ENCODE results near the gene SLC22A23. TPM values are rescaled to one million over a fixed set of nuclear protein-coding genes. Genes with fewer than 3 reads are reported as not detected.

SLC22A23 gene
- total and polyA plus RNA-seq, 2 experiments from 2014 or later, result 6.1 to 38.3 TPM

- TF ChIP-seq ETS1 (IDR thresholded peaks at IDR 0.05) (no peak), CREB1 (CRISPR knock-in tag; IDR thresholded peaks at IDR 0.05; ENCODE audit: low read depth) (no peak)
Measured at GRCh38 chr6:3389390-3390167, 67.3 kb downstream of the SLC22A23 start (continued).

GRCh38 chr6:3388786-3389185 is 68.1 kb downstream of the SLC22A23 start:
- H3K27me3 Mint-ChIP-seq (ENCODE audit: insufficient read depth, low read depth, poor library complexity), result no peaks in the 10 kb centered on the region
- no peak for DNase-seq (ENCODE audit: low spot score)
- H3K4me1 Mint-ChIP-seq, result peaks cover 30% of the 10 kb centered on the region
- Histone ChIP-seq H3K27ac (ENCODE audit: low read depth) (no peak overlapping the region), H3F3A (replicated peaks; ENCODE audit: low read depth) (no peaks in the 10 kb centered on the region), H2AFZ (no peak overlapping the region), H3K9me2 (ENCODE audit: insufficient read depth) (no peaks in the 10 kb centered on the region), H3K4me2 (no peak overlapping the region), H3K36me3 (ENCODE audit: insufficient read depth) (peaks cover 8% of the 10 kb centered on the region; the same call in 1 of the 2 replicates), H3K4me3 (no peak overlapping the region), H3K79me2 (replicated peaks; ENCODE audit: insufficient read depth) (peaks cover 52% of the 10 kb centered on the region), H4K20me1 (replicated peaks; ENCODE audit: insufficient read depth) (peaks cover under 1% of the 10 kb centered on the region; the same call in 1 of the 2 replicates), H3K4me1 (ENCODE audit: insufficient read depth) (peaks cover 4% of the 10 kb centered on the region; the same call in 1 of the 2 replicates), H3K27me3 (ENCODE audit: insufficient read depth) (no peaks in the 10 kb centered on the region)
- H3K4me3 Mint-ChIP-seq, result no peak overlapping the region
- no peaks in the 10 kb centered on the region for H3K9me3 Mint-ChIP-seq
- ATAC-seq, result no peak
- H3K27ac Mint-ChIP-seq, result no peak overlapping the region
- H3K36me3 Mint-ChIP-seq (ENCODE audit: low read depth), result peaks cover 29% of the 10 kb centered on the region
- TF ChIP-seq NANOG (IDR thresholded peaks at IDR 0.05; ENCODE audit: borderline replicate concordance), result no peak
- no peak for TF ChIP-seq REST (IDR thresholded peaks at IDR 0.05; ENCODE audit: unreplicated experiment)
- no peak for TF ChIP-seq CREB1 (CRISPR knock-in tag; IDR thresholded peaks at IDR 0.05; ENCODE audit: low read depth)
- TF ChIP-seq POLR2AphosphoS5 (IDR thresholded peaks at IDR 0.05; ENCODE audit: low read depth), result no peak

DNA sequence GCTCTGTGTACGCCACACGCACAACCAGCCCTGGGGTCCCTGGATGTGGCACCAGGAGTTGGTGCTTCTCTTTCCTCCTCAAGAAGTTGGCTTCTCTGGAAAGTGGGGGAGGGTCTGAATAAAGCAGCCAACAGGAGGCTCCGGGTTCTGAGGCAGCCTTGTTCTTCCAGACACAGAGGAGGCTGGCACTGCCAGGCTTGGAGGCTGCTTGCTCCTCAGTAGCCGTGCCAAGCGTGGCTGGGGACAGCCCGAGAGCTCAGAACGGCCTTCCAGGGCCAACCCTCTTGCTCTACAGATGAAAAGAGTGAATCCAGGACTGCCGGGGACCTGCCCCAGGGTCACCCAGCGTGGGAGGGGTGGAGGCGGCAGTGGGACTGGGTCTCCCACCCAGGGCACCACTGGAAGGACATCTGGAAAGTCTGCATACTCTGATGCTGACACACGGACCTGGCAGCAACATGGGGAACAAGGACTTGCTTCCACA is 70.4 kb downstream of the SLC22A23 start:
- Histone ChIP-seq H3K4me2 (no peak overlapping the region), H3K4me3 (no peak overlapping the region), H4K20me1 (replicated peaks; ENCODE audit: insufficient read depth) (peaks cover 14% of the 10 kb centered on the region; the same call in 1 of the 2 replicates), H3K4me1 (ENCODE audit: insufficient read depth) (peaks cover 9% of the 10 kb centered on the region; the same call in 1 of the 2 replicates), H3F3A (replicated peaks; ENCODE audit: low read depth) (no peaks in the 10 kb centered on the region), H3K9me2 (ENCODE audit: insufficient read depth) (no peaks in the 10 kb centered on the region), H2AFZ (no peak overlapping the region), H3K27ac (ENCODE audit: low read depth) (no peak overlapping the region), H3K79me2 (replicated peaks; ENCODE audit: insufficient read depth) (peaks cover 66% of the 10 kb centered on the region), H3K36me3 (ENCODE audit: insufficient read depth) (peaks cover 8% of the 10 kb centered on the region; the same call in 1 of the 2 replicates), H3K27me3 (ENCODE audit: insufficient read depth) (no peaks in the 10 kb centered on the region)
- no peaks in the 10 kb centered on the region for H3K27me3 Mint-ChIP-seq (ENCODE audit: insufficient read depth, low read depth, poor library complexity)
- no peak for ATAC-seq
- no peak overlapping the region; the same call in 1 of the 2 replicates for H3K27ac Mint-ChIP-seq
- peaks cover 29% of the 10 kb centered on the region for H3K36me3 Mint-ChIP-seq (ENCODE audit: low read depth)
- no peaks in the 10 kb centered on the region for H3K9me3 Mint-ChIP-seq
- DNase-seq (ENCODE audit: low spot score), result no peak
- no peak overlapping the region for H3K4me3 Mint-ChIP-seq
- peaks cover 41% of the 10 kb centered on the region for H3K4me1 Mint-ChIP-seq
- no peak for TF ChIP-seq CTCF (conservative IDR thresholded peaks at IDR 0.05; ENCODE audit: low read depth in 2 of 2)
- no peak for TF ChIP-seq POLR2AphosphoS5 (IDR thresholded peaks at IDR 0.05; ENCODE audit: low read depth)
- TF ChIP-seq ETS1 (IDR thresholded peaks at IDR 0.05), result no peak
- no peak for TF ChIP-seq STAT1 (IDR thresholded peaks at IDR 0.05; ENCODE audit: unreplicated experiment)
- TF ChIP-seq JUNB (IDR thresholded peaks at IDR 0.05; ENCODE audit: unreplicated experiment), result no peak
- no peak for TF ChIP-seq ZNF331 (CRISPR knock-in tag; IDR thresholded peaks at IDR 0.05; ENCODE audit: low read depth)
